Prostate gland (tissue), 2 donors: Measurements from ENCODE around the gene SYNJ2.

Source experiments
- POLR2A ChIP-seq: fragments of 450-650 bp; IDR thresholded peaks from one replicate; pipeline ENCODE4 v1.6.1; 2016; ENCODE audit warnings: antibody characterized with exemption, mild to moderate bottlenecking
- POLR2AphosphoS5 ChIP-seq: sonication (generic); formaldehyde crosslinking; IDR thresholded peaks from one replicate; pipeline ENCODE4 v1.6.1; 2017; ENCODE audit warnings: antibody characterized with exemption
- TF ChIP-seq, protein P1 (sequence below), 4 experiments: fragments of 200-600 bp in 2 of 4; fragments of 450-650 bp in 2 of 4; sonication (generic) in 2 of 4; IDR thresholded peaks; 1 replicate in 3 of 4; 2 replicates in 1 of 4; pipeline ENCODE4 v1.5.1; 2016 to 2019; ENCODE audit warnings: antibody characterized with exemption in 4 of 4, mild to moderate bottlenecking in 2 of 4, moderate library complexity in 2 of 4

- TF ChIP-seq, protein P1, sequence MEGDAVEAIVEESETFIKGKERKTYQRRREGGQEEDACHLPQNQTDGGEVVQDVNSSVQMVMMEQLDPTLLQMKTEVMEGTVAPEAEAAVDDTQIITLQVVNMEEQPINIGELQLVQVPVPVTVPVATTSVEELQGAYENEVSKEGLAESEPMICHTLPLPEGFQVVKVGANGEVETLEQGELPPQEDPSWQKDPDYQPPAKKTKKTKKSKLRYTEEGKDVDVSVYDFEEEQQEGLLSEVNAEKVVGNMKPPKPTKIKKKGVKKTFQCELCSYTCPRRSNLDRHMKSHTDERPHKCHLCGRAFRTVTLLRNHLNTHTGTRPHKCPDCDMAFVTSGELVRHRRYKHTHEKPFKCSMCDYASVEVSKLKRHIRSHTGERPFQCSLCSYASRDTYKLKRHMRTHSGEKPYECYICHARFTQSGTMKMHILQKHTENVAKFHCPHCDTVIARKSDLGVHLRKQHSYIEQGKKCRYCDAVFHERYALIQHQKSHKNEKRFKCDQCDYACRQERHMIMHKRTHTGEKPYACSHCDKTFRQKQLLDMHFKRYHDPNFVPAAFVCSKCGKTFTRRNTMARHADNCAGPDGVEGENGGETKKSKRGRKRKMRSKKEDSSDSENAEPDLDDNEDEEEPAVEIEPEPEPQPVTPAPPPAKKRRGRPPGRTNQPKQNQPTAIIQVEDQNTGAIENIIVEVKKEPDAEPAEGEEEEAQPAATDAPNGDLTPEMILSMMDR (IDR thresholded peaks at IDR 0.05): no peak
- no peak for TF ChIP-seq POLR2AphosphoS5
- no peak for TF ChIP-seq POLR2A
These were observed 41.3 kb downstream of the SYNJ2 start for GRCh38 chr6:158022749-158023596.
